HG03135 (cell line): ENCODE results near the gene KIR3DL3.
"Not testable (repeated sequence)": the region's sequence is repeated elsewhere in the genome, so short reads cannot be mapped to it uniquely, and the experiment has no call there.

Experiments used
- ATAC-seq: cut with Tn5 transposase; IDR thresholded peaks from one replicate; pipeline ENCODE4 v1.9.1; 2021; ENCODE audit warnings: mild to moderate bottlenecking, moderate library complexity; ENCODE audit not compliant: unreplicated experiment

Gene KIR3DL3

GRCh38 chr19:54775830-54776229 is 51.6 kb downstream of the KIR3DL3 start:
- not testable (repeated sequence) for ATAC-seq

GRCh38 chr19:54777851-54778250 is 53.6 kb downstream of the KIR3DL3 start:
- not testable (repeated sequence) for ATAC-seq

GRCh38 chr19:54778896-54779295 is 54.7 kb downstream of the KIR3DL3 start:
- ATAC-seq = not testable (repeated sequence)

- ATAC-seq = not testable (repeated sequence)
Measured at GRCh38 chr19:54782916-54783315, 58.7 kb downstream of the KIR3DL3 start.
